Fibroblast of lung (primary cell): Measurements from ENCODE around the gene UBE2U. TPM values are rescaled to one million over a fixed set of nuclear protein-coding genes. Genes with fewer than 3 reads are reported as not detected.

Experiments used
- DNase-seq, 2 donors: peaks; one replicate each; pipeline versions ENCODE4 v3.0.0 to v3.0.0-alpha.2; 2010; ENCODE audit warnings: low read depth in 2 of 2
- H2AFZ ChIP-seq: 2 replicates; pipeline ENCODE4 v1.5.1; 2012; ENCODE audit warnings: low read length, control low read depth, inconsistent platforms
- H3K27ac ChIP-seq: 2 replicates; pipeline ENCODE4 v1.5.1; 2011; ENCODE audit warnings: low read length, control low read depth; ENCODE audit not compliant: insufficient read depth
- H3K27me3 ChIP-seq: 2 replicates; pipeline ENCODE4 v1.5.1; 2011; ENCODE audit warnings: mild to moderate bottlenecking, low read length; ENCODE audit not compliant: control insufficient read depth, insufficient read depth
- H3K36me3 ChIP-seq: 2 replicates; pipeline ENCODE4 v1.5.1; 2011; ENCODE audit warnings: low read length; ENCODE audit not compliant: control insufficient read depth, insufficient read depth
- H3K4me1 ChIP-seq: 2 replicates; pipeline ENCODE4 v1.5.1; 2011; ENCODE audit warnings: low read length; ENCODE audit not compliant: control insufficient read depth, insufficient read depth; ENCODE audit errors: extremely low read depth
- H3K4me2 ChIP-seq: 2 replicates; pipeline ENCODE4 v1.5.1; 2011; ENCODE audit warnings: low read length, control low read depth; ENCODE audit not compliant: insufficient read depth; ENCODE audit errors: extremely low read depth
- H3K4me3 ChIP-seq, 4 experiments: fragments of 200-600 bp in 1 of 4; sonication (generic) in 1 of 4; replicated peaks in 1 of 4; 2 replicates each; pipeline ENCODE4 v1.5.1; 2011 to 2016; ENCODE audit warnings: low read length in 4 of 4, low read depth in 3 of 4, mild to moderate bottlenecking in 3 of 4, control low read depth in 2 of 4, inconsistent platforms in 1 of 4, mixed read lengths in 1 of 4; ENCODE audit not compliant: insufficient read depth in 1 of 4; ENCODE audit errors: control extremely low read depth in 1 of 4
- H3K79me2 ChIP-seq: 2 replicates; pipeline ENCODE4 v1.5.1; 2012; ENCODE audit warnings: mild to moderate bottlenecking, low read length, inconsistent platforms; ENCODE audit not compliant: control insufficient read depth, insufficient read depth
- H3K9ac ChIP-seq: 2 replicates; pipeline ENCODE4 v1.5.1; 2011; ENCODE audit warnings: mild to moderate bottlenecking, low read length, control low read depth; ENCODE audit not compliant: insufficient read depth
- H3K9me3 ChIP-seq: 2 replicates; pipeline ENCODE4 v1.5.1; 2012; ENCODE audit warnings: low read depth, low read length; ENCODE audit not compliant: control insufficient read depth, insufficient read depth
- H4K20me1 ChIP-seq: 2 replicates; pipeline ENCODE4 v1.5.1; 2011; ENCODE audit warnings: low read length; ENCODE audit not compliant: control insufficient read depth, insufficient read depth; ENCODE audit errors: extremely low read depth
- CTCF ChIP-seq, 2 donors: IDR thresholded peaks in 1 of 2; conservative IDR thresholded peaks in 1 of 2; 1 replicate in 1 of 2; 2 replicates in 1 of 2; pipeline ENCODE4 v1.5.1; 2011 to 2012; ENCODE audit warnings: low read length in 2 of 2, control low read depth in 1 of 2, inconsistent platforms in 1 of 2, low read depth in 1 of 2, mild to moderate bottlenecking in 1 of 2
- EZH2 ChIP-seq: IDR thresholded peaks from 2 replicates; pipeline ENCODE4 v1.5.1; 2012; ENCODE audit warnings: low read length, control low read depth, mild to moderate bottlenecking; ENCODE audit errors: missing control alignments
- polyA plus RNA-seq, 2 donors: library from polyadenylated mRNA; depleted of rRNA in 1 of 2; stranded (reverse) in 1 of 2; unstranded in 1 of 2; fragments of >200 nt; gene quantifications; 2 replicates each; pipeline ENCODE4 v1.2.1, GENCODE V29; 2011 to 2012; ENCODE audit warnings: missing spikeins in 1 of 2
- total RNA-seq: library from RNA; depleted of rRNA; stranded (reverse); fragments of >200 nt; gene quantifications from 2 replicates; pipeline ENCODE4 v1.2.1, GENCODE V29; 2014

The UBE2U gene
- total and polyA plus RNA-seq, 2 donors (not counting 1 experiment from before 2014, with no cell fraction given), result not detected

- no peak overlapping the region for H3K4me3 ChIP-seq
- H2AFZ ChIP-seq, result no peak overlapping the region
- H3K4me2 ChIP-seq, result no peak overlapping the region
- H3K27ac ChIP-seq, result no peak overlapping the region
- no peaks in the 10 kb centered on the region for H3K4me1 ChIP-seq
- no peaks in the 10 kb centered on the region for H3K27me3 ChIP-seq
- H3K79me2 ChIP-seq, result no peaks in the 10 kb centered on the region
- TF ChIP-seq CTCF (conservative IDR thresholded peaks at IDR 0.05 in 1 of 2, IDR thresholded peaks at IDR 0.05 in 1 of 2; ENCODE audit: low read depth in 1 of 2, low read length in 2 of 2) (no peak), EZH2 (no peak)
- no peaks in the 10 kb centered on the region for H3K9me3 ChIP-seq
- DNase-seq, result no peak
- no peaks in the 10 kb centered on the region for H4K20me1 ChIP-seq
- no peaks in the 10 kb centered on the region for H3K36me3 ChIP-seq
- no peak overlapping the region for H3K9ac ChIP-seq
These were observed 8.4 kb upstream of the UBE2U start for GRCh38 chr1:64195081-64195395.

DNA sequence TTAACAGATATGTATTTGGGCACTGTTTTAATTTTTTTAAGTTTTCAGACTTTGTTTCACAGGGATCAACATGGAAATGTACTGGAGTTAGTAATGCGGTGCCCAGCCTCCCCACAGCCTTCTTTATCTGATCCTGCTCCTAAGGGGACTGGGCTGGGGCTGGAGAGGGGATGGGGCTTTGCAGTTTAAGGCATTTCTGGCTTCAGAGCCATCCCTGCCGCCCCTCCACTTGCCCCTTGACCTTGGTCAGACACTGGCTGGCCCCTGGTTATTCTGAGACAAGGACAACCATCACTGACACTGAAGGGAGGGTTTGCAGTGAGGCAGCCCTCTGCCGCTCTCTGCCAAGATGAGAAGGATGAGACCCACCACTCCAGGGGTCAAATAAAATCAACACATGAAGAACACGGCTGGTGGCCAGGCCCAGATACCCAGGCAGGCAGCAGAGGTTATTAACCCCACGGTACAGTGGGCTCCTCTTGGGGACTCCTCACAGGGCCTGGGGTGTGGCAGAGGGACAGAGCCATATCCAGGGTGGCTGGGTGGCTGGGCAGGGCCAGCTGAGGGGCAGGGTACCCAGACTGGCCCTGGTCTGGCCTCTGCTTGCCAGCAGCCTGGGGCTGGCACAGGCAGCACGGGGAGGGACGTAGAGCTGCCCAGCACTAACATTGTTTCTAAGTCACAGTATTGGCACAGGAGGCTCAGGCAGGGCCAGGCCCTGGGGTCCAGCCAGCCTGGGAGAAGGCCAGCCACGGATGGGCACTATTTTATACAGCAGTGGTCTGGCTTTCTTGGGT, 7.2 kb upstream of the UBE2U start:
- Histone ChIP-seq H3K79me2 (no peaks in the 10 kb centered on the region), H3K27me3 (no peaks in the 10 kb centered on the region), H3K27ac (no peak overlapping the region), H3K4me3 (no peak overlapping the region), H3K9me3 (no peaks in the 10 kb centered on the region), H3K4me1 (no peaks in the 10 kb centered on the region), H3K36me3 (no peaks in the 10 kb centered on the region), H2AFZ (no peak overlapping the region), H3K9ac (no peak overlapping the region), H4K20me1 (no peaks in the 10 kb centered on the region), H3K4me2 (no peak overlapping the region)
- DNase-seq, result no peak
- TF ChIP-seq CTCF (conservative IDR thresholded peaks at IDR 0.05 in 1 of 2, IDR thresholded peaks at IDR 0.05 in 1 of 2; ENCODE audit: low read depth in 1 of 2, low read length in 2 of 2) (no peak), EZH2 (no peak)

GRCh38 chr1:64197076-64197475, 6.3 kb upstream of the UBE2U start:
- TF ChIP-seq EZH2 (no peak), CTCF (conservative IDR thresholded peaks at IDR 0.05 in 1 of 2, IDR thresholded peaks at IDR 0.05 in 1 of 2; ENCODE audit: low read depth in 1 of 2, low read length in 2 of 2) (no peak)
- Histone ChIP-seq H3K27ac (no peak overlapping the region), H3K4me2 (no peak overlapping the region), H3K9ac (no peak overlapping the region), H3K79me2 (no peaks in the 10 kb centered on the region), H3K4me3 (no peak overlapping the region), H3K4me1 (no peaks in the 10 kb centered on the region), H4K20me1 (no peaks in the 10 kb centered on the region), H3K9me3 (no peaks in the 10 kb centered on the region), H2AFZ (no peak overlapping the region), H3K36me3 (no peaks in the 10 kb centered on the region), H3K27me3 (no peaks in the 10 kb centered on the region)
- no peak for DNase-seq
